Smooth muscle cell (in vitro differentiated cells): ENCODE measurements around the gene ATG3. TPM values are rescaled to one million over a fixed set of nuclear protein-coding genes. Genes with fewer than 3 reads are reported as not detected.

Experiments used
- DNase-seq: peaks from one replicate; lab custom pipeline; 2025; ENCODE audit not compliant: unreplicated experiment; lab: John Stamatoyannopoulos, UW
- H2AFZ ChIP-seq: fragments of 200-600 bp; sonication (generic); 2 replicates; pipeline ENCODE4 v1.6.0; 2016; ENCODE audit warnings: antibody characterized with exemption, low read depth, mild to moderate bottlenecking
- H3F3A ChIP-seq: fragments of 200-600 bp; sonication (generic); 2 replicates; pipeline ENCODE4 v1.6.0; 2017; ENCODE audit warnings: antibody characterized with exemption, low read depth
- H3K27ac ChIP-seq: fragments of 200-600 bp; sonication (generic); 2 replicates; pipeline ENCODE4 v1.5.1; 2016; ENCODE audit warnings: low read depth, mild to moderate bottlenecking
- H3K27me3 ChIP-seq: fragments of 200-600 bp; sonication (generic); 2 replicates; pipeline ENCODE4 v1.6.1; 2016; ENCODE audit warnings: low read depth, mild to moderate bottlenecking
- H3K36me3 ChIP-seq: fragments of 200-600 bp; sonication (generic); 2 replicates; pipeline ENCODE4 v1.5.1; 2016; ENCODE audit warnings: low read depth
- H3K4me1 ChIP-seq: fragments of 200-600 bp; sonication (generic); 2 replicates; pipeline ENCODE4 v1.5.1; 2016; ENCODE audit warnings: low read depth
- H3K4me2 ChIP-seq: fragments of 200-600 bp; sonication (generic); 2 replicates; pipeline ENCODE4 v1.6.0; 2016; ENCODE audit warnings: mild to moderate bottlenecking
- H3K4me3 ChIP-seq: fragments of 200-600 bp; sonication (generic); 2 replicates; pipeline ENCODE4 v1.5.1; 2016; ENCODE audit warnings: mild to moderate bottlenecking
- H3K79me2 ChIP-seq: fragments of 200-600 bp; sonication (generic); 2 replicates; pipeline ENCODE4 v1.6.0; 2016; ENCODE audit warnings: low read depth, mild to moderate bottlenecking
- H3K9ac ChIP-seq: fragments of 200-600 bp; sonication (generic); 2 replicates; pipeline ENCODE4 v1.6.0; 2016; ENCODE audit warnings: low read depth
- H3K9me3 ChIP-seq: fragments of 200-600 bp; sonication (generic); replicated peaks from 2 replicates; pipeline ENCODE4 v1.5.1; 2016; ENCODE audit warnings: low read depth
- H4K20me1 ChIP-seq: fragments of 200-600 bp; sonication (generic); 2 replicates; pipeline ENCODE4 v1.6.0; 2016; ENCODE audit warnings: low read depth
- CTCF ChIP-seq: fragments of 200-600 bp; sonication (generic); IDR thresholded peaks from 2 replicates; pipeline ENCODE4 v1.5.1; 2017; ENCODE audit warnings: borderline replicate concordance, mild to moderate bottlenecking, antibody characterized with exemption; ENCODE audit not compliant: insufficient read depth, poor library complexity, severe bottlenecking
- WGBS: methylation state at CpG from one replicate; pipeline ENCODE4 v1.1.7; 2016; ENCODE audit warnings: low lambda C conversion rate; 5-methylcytosine and 5-hydroxymethylcytosine counted together
- polyA plus RNA-seq: library from polyadenylated mRNA; unstranded; fragments of >200 nt; fragmentation: Nextera tagmentation; extraction: Ambion mirVana; gene quantifications from 2 replicates; pipeline ENCODE4 v1.2.1, GENCODE V29; 2016
- total RNA-seq: library from RNA; depleted of rRNA; stranded (reverse); fragments of >200 nt; gene quantifications from 2 replicates; pipeline ENCODE4 v1.2.3, GENCODE V29; 2014

Gene ATG3
- total and polyA plus RNA-seq, 2 experiments from 2014 or later: 35.7 to 57.8 TPM

GRCh38 chr3:112486811-112487505, 74.8 kb downstream of the ATG3 start:
- no peaks in the 10 kb centered on the region for H3K9me3 ChIP-seq
- no peaks in the 10 kb centered on the region for H3K4me1 ChIP-seq
- H3K9ac ChIP-seq: no peak overlapping the region
- H3K79me2 ChIP-seq: no peaks in the 10 kb centered on the region
- TF ChIP-seq CTCF: no peak
- 71% methylated on average over 7 of the region's 7 CpGs for WGBS
- H3K27ac ChIP-seq: no peak overlapping the region
- no peaks in the 10 kb centered on the region for H3K27me3 ChIP-seq
- H3F3A ChIP-seq: no peaks in the 10 kb centered on the region
- DNase-seq: no peak
- H3K4me3 ChIP-seq: no peak overlapping the region
- no peaks in the 10 kb centered on the region for H4K20me1 ChIP-seq
- H2AFZ ChIP-seq: peak overlapping the region; percentile 9
- H3K36me3 ChIP-seq: no peaks in the 10 kb centered on the region
- H3K4me2 ChIP-seq: no peak overlapping the region

- Histone ChIP-seq H3K36me3 (no peaks in the 10 kb centered on the region), H3K27ac (no peak overlapping the region), H3F3A (no peaks in the 10 kb centered on the region), H2AFZ (no peak overlapping the region), H3K9ac (no peak overlapping the region), H3K4me3 (no peak overlapping the region), H3K9me3 (no peaks in the 10 kb centered on the region), H4K20me1 (no peaks in the 10 kb centered on the region), H3K27me3 (no peaks in the 10 kb centered on the region), H3K79me2 (no peaks in the 10 kb centered on the region), H3K4me1 (no peaks in the 10 kb centered on the region), H3K4me2 (no peak overlapping the region)
- 95% methylated on average over 4 of the region's 4 CpGs for WGBS
- DNase-seq: no peak
- TF ChIP-seq CTCF: no peak
Observed at GRCh38 chr3:112484352-112484751, 77.4 kb downstream of the ATG3 start.

DNA sequence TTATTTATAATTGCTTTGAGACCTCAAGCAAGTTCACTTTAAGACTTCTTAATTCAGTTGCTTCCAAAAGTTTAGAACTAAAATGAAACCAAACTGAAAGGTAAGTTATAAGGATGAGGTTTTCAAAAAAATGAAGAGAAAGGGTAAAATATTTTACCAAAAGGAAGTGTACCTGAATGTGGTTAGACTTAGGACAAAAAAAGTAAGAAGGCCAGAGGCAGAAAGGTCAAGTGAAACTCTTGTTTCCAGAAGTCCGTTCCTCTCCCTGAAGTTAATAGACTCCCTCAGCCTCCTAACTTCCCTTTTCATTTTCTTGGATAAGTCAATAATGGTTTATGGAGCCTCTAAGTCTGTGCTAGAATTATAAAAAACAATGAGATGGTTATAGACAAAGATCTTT, 79.1 kb downstream of the ATG3 start:
- Histone ChIP-seq H3K27ac (no peak overlapping the region), H3K4me1 (no peaks in the 10 kb centered on the region), H3K9ac (no peak overlapping the region), H2AFZ (no peak overlapping the region), H3K4me2 (no peak overlapping the region), H3K4me3 (no peak overlapping the region), H3K27me3 (no peaks in the 10 kb centered on the region), H4K20me1 (no peaks in the 10 kb centered on the region), H3K36me3 (no peaks in the 10 kb centered on the region), H3K79me2 (no peaks in the 10 kb centered on the region), H3K9me3 (no peaks in the 10 kb centered on the region), H3F3A (no peaks in the 10 kb centered on the region)
- no peak for DNase-seq
- 93% methylated on average over 1 of the region's 1 CpG for WGBS
- no peak for TF ChIP-seq CTCF

Other genes starting within 250 kb of the ATG3 start
- 7.8 and 10.0 TPM in 2 replicates for gene CD200, start 228.8 kb downstream of the ATG3 start, total RNA-seq
- gene CD200, start 228.8 kb downstream of the ATG3 start, polyA plus RNA-seq: 9.3 and 12.4 TPM in 2 replicates
- gene BTLA, start 62.5 kb downstream of the ATG3 start, total RNA-seq: 0.13 TPM in 1 of 2 replicates, not detected in the other
- gene BTLA, start 62.5 kb downstream of the ATG3 start, polyA plus RNA-seq: not detected in 2 replicates
- 28.0 and 29.1 TPM in 2 replicates for gene SLC35A5, start 83 bp upstream of the ATG3 start, total RNA-seq
- 18.1 and 18.8 TPM in 2 replicates for gene SLC35A5, start 83 bp upstream of the ATG3 start, polyA plus RNA-seq
- gene CCDC80, start 79.2 kb upstream of the ATG3 start, total RNA-seq: 67.9 and 83.2 TPM in 2 replicates
- gene CCDC80, start 79.2 kb upstream of the ATG3 start, polyA plus RNA-seq: 147 and 159 TPM in 2 replicates